ENCODE measurements around the gene RAB7A. TPM values are rescaled to one million over a fixed set of nuclear protein-coding genes. Genes with fewer than 3 reads are reported as not detected.

RAB7A gene
- total and polyA plus RNA-seq, 2 experiments from 2014 or later, result 71.3 to 255 TPM

DNA sequence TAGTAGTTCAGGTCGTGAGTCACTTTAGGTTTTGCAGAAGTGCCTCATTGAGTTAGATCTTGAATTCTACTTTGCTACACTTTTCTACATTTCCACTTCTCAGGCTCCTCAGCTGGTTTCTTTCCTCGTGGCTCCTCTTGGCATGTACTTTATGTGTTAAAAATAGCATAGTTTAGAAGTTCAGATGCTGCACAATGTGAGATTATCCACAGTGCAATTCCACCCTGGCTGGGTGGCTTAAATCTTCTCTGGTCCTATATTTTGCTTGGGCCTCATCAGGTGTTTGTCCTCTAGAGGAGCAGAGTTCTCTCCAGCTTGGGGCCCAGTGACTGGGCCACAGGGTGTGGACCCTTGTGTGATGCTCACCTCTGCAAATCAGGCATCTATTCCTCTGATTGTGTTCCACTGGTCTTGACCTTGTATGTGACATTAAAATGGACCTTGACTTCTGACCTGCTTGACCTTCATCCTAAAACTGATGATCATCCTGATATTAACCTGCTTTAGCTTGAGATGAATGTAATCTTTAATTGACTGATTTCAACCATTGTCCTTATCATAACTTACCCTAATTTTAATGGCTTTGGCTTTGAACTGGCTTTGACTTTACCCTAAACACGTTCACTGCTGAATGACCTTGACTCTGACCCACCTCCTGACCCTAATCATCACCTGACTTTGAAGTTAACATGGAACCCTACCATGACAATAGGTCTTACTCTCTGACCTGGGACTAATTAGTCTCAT lies 89.5 kb downstream of the RAB7A start:
- H3F3A ChIP-seq (ENCODE audit: insufficient read depth), result peaks cover 5% of the 10 kb centered on the region
- WGBS, 2 experiments (ENCODE audit: low coverage in 1 of 2, low lambda C conversion rate in 2 of 2, missing lambda C conversion rate in 2 of 2), result 59 to 60% methylated on average over 3 of the region's 3 CpGs
- no peak overlapping the region for H3K27ac ChIP-seq
- no peak overlapping the region for H3K4me2 ChIP-seq (ENCODE audit: unreplicated experiment)
- H3K27me3 ChIP-seq (replicated peaks; ENCODE audit: insufficient read depth), result no peaks in the 10 kb centered on the region
- H3K4me3 ChIP-seq, result no peak overlapping the region
- in situ Hi-C loops (cut with MboI), result no loop called here
- H3K9me2 ChIP-seq (ENCODE audit: insufficient read depth), result no peaks in the 10 kb centered on the region
- TF ChIP-seq EZH2phosphoT487 (IDR thresholded peaks at IDR 0.05; ENCODE audit: insufficient read depth, low read depth) (no peak), EZH2 (IDR thresholded peaks at IDR 0.05; ENCODE audit: insufficient read depth, poor library complexity, severe bottlenecking) (no peak)
- H3K79me2 ChIP-seq (ENCODE audit: insufficient read depth), result peaks cover 4% of the 10 kb centered on the region; the same call in 1 of the 2 replicates
- H3K4me1 ChIP-seq (ENCODE audit: insufficient read depth), result no peaks in the 10 kb centered on the region
- no peak overlapping the region for H3K9ac ChIP-seq
- no peaks in the 10 kb centered on the region for H3K9me3 ChIP-seq (ENCODE audit: low read depth)
- peaks cover 41% of the 10 kb centered on the region; the same call in 1 of the 2 replicates for H3K36me3 ChIP-seq (ENCODE audit: low read depth)
- H4K20me1 ChIP-seq (ENCODE audit: insufficient read depth), result no peaks in the 10 kb centered on the region
- no peak for DNase-seq
- H2AFZ ChIP-seq, result no peak overlapping the region

DNA sequence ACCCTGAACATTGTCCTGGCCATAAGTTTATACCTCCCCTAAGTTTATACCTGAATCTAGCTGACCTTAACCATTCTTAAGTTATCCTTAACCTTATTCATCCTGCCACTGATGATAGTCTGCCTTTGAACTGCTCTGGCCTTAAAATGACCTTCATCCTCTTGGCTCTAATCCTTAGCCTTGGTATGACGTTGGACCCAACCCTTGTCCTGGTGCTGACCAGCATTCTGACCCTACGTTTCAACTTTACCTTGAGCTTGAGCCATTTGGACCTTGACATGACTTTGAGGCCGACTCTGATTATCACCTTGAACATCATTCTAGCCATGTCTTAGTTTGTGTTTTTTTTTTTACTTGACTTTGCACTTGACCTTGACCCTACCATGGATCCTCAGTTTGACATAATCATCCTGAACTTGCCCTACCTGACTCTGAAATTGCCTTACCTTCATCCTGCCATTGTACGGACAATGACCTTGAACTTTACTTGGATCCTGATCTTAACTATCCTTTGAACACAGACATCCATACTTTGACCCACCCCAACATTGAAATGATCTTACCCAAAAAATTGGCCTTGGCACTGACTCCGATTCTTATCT lies 92.3 kb downstream of the RAB7A start:
- no peak for TF ChIP-seq EZH2 (IDR thresholded peaks at IDR 0.05; ENCODE audit: insufficient read depth, poor library complexity, severe bottlenecking)
- TF ChIP-seq EZH2phosphoT487 (IDR thresholded peaks at IDR 0.05; ENCODE audit: insufficient read depth, low read depth), result no peak
- peaks cover 26% of the 10 kb centered on the region; the same call in 1 of the 2 replicates for H3K36me3 ChIP-seq (ENCODE audit: low read depth)

DNA sequence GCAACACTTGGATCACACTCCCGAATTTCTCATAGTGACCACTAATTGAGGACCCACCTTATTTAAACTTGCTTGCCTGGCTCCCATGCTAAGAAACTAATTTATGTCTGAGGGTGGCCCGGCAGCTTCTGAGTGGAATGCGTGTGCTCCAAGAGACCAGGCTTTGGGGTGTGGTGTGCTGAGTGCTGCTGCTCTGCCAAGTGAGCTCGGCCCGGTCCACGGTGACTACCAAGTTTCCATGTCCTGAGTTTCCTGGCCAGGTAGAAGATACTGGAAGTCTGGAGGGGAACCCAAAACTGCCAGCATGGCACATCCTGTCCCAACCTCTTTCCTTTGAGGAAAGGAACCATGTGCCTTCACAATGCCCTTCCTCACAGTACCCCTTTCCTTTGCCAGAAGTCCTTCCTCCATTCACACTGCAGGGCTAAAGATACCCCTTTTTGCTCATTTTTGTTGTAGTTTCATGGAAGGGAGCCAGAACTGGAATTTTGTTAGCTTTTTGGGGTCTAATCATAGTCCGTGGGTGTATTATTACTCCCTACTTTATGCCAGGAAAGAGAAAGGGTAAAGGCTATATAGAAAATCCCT lies 94.4 kb downstream of the RAB7A start:
- Histone ChIP-seq H3K4me2 (ENCODE audit: unreplicated experiment) (no peak overlapping the region), H3K79me2 (ENCODE audit: insufficient read depth) (no peaks in the 10 kb centered on the region), H3F3A (ENCODE audit: insufficient read depth) (peaks cover 19% of the 10 kb centered on the region; the same call in 1 of the 2 replicates), H3K27ac (no peak overlapping the region), H3K4me1 (ENCODE audit: insufficient read depth) (no peaks in the 10 kb centered on the region), H3K27me3 (replicated peaks; ENCODE audit: insufficient read depth) (no peaks in the 10 kb centered on the region), H4K20me1 (ENCODE audit: insufficient read depth) (no peaks in the 10 kb centered on the region), H2AFZ (no peak overlapping the region), H3K36me3 (ENCODE audit: low read depth) (peaks cover 13% of the 10 kb centered on the region; the same call in 1 of the 2 replicates), H3K4me3 (no peak overlapping the region), H3K9me3 (ENCODE audit: low read depth) (no peaks in the 10 kb centered on the region), H3K9me2 (ENCODE audit: insufficient read depth) (no peaks in the 10 kb centered on the region), H3K9ac (no peak overlapping the region)
- in situ Hi-C loops (cut with MboI), result no loop called here
- no peak for DNase-seq
- 26 to 43% methylated on average over 7 of the region's 7 CpGs for WGBS, 2 experiments (ENCODE audit: low coverage in 1 of 2, low lambda C conversion rate in 2 of 2, missing lambda C conversion rate in 2 of 2)
- no peak for TF ChIP-seq EZH2phosphoT487 (IDR thresholded peaks at IDR 0.05; ENCODE audit: insufficient read depth, low read depth)
- TF ChIP-seq EZH2 (IDR thresholded peaks at IDR 0.05; ENCODE audit: insufficient read depth, poor library complexity, severe bottlenecking), result no peak

More for the DNA sequence above, 92.3 kb downstream of the RAB7A start:
- Histone ChIP-seq H3K4me1 (ENCODE audit: insufficient read depth) (no peaks in the 10 kb centered on the region), H3F3A (ENCODE audit: insufficient read depth) (peaks cover 19% of the 10 kb centered on the region), H3K9me2 (ENCODE audit: insufficient read depth) (no peaks in the 10 kb centered on the region), H3K27ac (no peak overlapping the region), H3K4me3 (no peak overlapping the region), H4K20me1 (ENCODE audit: insufficient read depth) (no peaks in the 10 kb centered on the region), H3K27me3 (replicated peaks; ENCODE audit: insufficient read depth) (no peaks in the 10 kb centered on the region), H3K4me2 (ENCODE audit: unreplicated experiment) (no peak overlapping the region), H3K9me3 (ENCODE audit: low read depth) (no peaks in the 10 kb centered on the region), H3K9ac (no peak overlapping the region), H3K79me2 (ENCODE audit: insufficient read depth) (no peaks in the 10 kb centered on the region), H2AFZ (no peak overlapping the region)
- 96 to 99% methylated on average over 5 of the region's 5 CpGs for WGBS, 2 experiments (ENCODE audit: low coverage in 1 of 2, low lambda C conversion rate in 2 of 2, missing lambda C conversion rate in 2 of 2)
- in situ Hi-C loops (cut with MboI), result no loop called here
- DNase-seq, result no peak

DNA sequence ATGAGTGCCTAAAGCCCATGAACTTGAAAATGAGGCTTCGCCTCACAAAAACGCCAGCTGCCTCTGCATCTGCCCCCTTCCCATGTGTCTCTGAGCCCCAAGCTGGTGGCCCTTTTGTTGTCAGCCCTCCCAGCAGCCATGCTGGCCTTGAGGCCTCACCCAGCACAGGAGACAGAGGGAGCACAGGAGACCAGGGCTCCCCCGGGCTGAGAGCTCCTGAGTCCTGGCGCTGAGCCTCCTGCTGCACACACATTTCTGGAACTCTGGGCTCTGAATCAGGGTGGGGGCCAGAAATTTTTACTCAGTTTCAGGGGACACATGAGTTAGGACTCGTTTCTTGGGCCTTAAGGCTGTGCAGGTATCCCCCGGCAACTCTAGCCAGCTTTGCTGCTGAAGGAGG lies 97.0 kb downstream of the RAB7A start:
- Histone ChIP-seq H3K36me3 (ENCODE audit: low read depth) (peaks cover 7% of the 10 kb centered on the region; the same call in 1 of the 2 replicates), H3F3A (ENCODE audit: insufficient read depth) (peaks cover 19% of the 10 kb centered on the region; the same call in 1 of the 2 replicates), H3K27me3 (replicated peaks; ENCODE audit: insufficient read depth) (no peaks in the 10 kb centered on the region), H3K9ac (no peak overlapping the region), H3K9me3 (ENCODE audit: low read depth) (no peaks in the 10 kb centered on the region), H3K4me3 (no peak overlapping the region), H3K4me2 (ENCODE audit: unreplicated experiment) (no peak overlapping the region), H2AFZ (no peak overlapping the region), H4K20me1 (ENCODE audit: insufficient read depth) (no peaks in the 10 kb centered on the region), H3K79me2 (ENCODE audit: insufficient read depth) (no peaks in the 10 kb centered on the region), H3K9me2 (ENCODE audit: insufficient read depth) (no peaks in the 10 kb centered on the region), H3K27ac (no peak overlapping the region), H3K4me1 (ENCODE audit: insufficient read depth) (no peaks in the 10 kb centered on the region)
- 83 to 84% methylated on average over 6 of the region's 6 CpGs for WGBS, 2 experiments (ENCODE audit: low coverage in 1 of 2, low lambda C conversion rate in 2 of 2, missing lambda C conversion rate in 2 of 2)
- DNase-seq, result no peak
- TF ChIP-seq EZH2 (IDR thresholded peaks at IDR 0.05; ENCODE audit: insufficient read depth, poor library complexity, severe bottlenecking), result no peak
- no peak for TF ChIP-seq EZH2phosphoT487 (IDR thresholded peaks at IDR 0.05; ENCODE audit: insufficient read depth, low read depth)
- in situ Hi-C loops (cut with MboI), result no loop called here
